H9 (cell line): ENCODE data around the gene NADK. TPM values are rescaled to one million over a fixed set of nuclear protein-coding genes. Genes with fewer than 3 reads are reported as not detected.

Experiments used
- DNase-seq: peaks from one replicate; pipeline ENCODE4 v3.0.0-alpha.2; 2017
- H2AFZ ChIP-seq: one replicate; pipeline ENCODE4 v1.6.1; 2013; ENCODE audit warnings: mild to moderate bottlenecking, low read length, control low read depth, moderate library complexity
- H2AK5ac ChIP-seq: 2 replicates; pipeline ENCODE4 v1.6.1; 2013; ENCODE audit warnings: low read length, control low read depth, mixed read lengths; ENCODE audit not compliant: insufficient read length
- H2BK120ac ChIP-seq: one replicate; pipeline ENCODE4 v1.6.1; 2013; ENCODE audit warnings: low read depth, mild to moderate bottlenecking, low read length, control low read depth, inconsistent platforms; ENCODE audit not compliant: poor library complexity, severe bottlenecking
- H2BK12ac ChIP-seq: 2 replicates; pipeline ENCODE4 v1.6.1; 2013; ENCODE audit warnings: low read length, control low read depth, mixed read lengths, low read depth; ENCODE audit not compliant: insufficient read length
- H2BK15ac ChIP-seq: 2 replicates; pipeline ENCODE4 v1.6.1; 2013; ENCODE audit warnings: low read depth, low read length, control low read depth
- H2BK20ac ChIP-seq: one replicate; pipeline ENCODE4 v1.6.1; 2013; ENCODE audit warnings: low read depth, mild to moderate bottlenecking, low read length, control low read depth, inconsistent platforms; ENCODE audit not compliant: poor library complexity, severe bottlenecking
- H2BK5ac ChIP-seq: 2 replicates; pipeline ENCODE4 v1.6.1; 2013; ENCODE audit warnings: low read length, control low read depth, mixed read lengths; ENCODE audit not compliant: insufficient read length
- H3K14ac ChIP-seq: 2 replicates; pipeline ENCODE4 v1.6.1; 2013; ENCODE audit warnings: low read length, control low read depth; ENCODE audit not compliant: insufficient read depth
- H3K18ac ChIP-seq: 2 replicates; pipeline ENCODE4 v1.6.1; 2013; ENCODE audit warnings: low read depth, mild to moderate bottlenecking, mixed read lengths, low read length, control low read depth; ENCODE audit not compliant: insufficient read length
- H3K23ac ChIP-seq: 2 replicates; pipeline ENCODE4 v1.6.1; 2013; ENCODE audit warnings: low read length, control low read depth, mixed read lengths, low read depth; ENCODE audit not compliant: insufficient read length
- H3K23me2 ChIP-seq: 2 replicates; pipeline ENCODE4 v1.6.1; 2013; ENCODE audit warnings: low read depth, mild to moderate bottlenecking, mixed read lengths, low read length, control low read depth; ENCODE audit not compliant: insufficient read length, poor library complexity, severe bottlenecking
- H3K27ac ChIP-seq: 2 replicates; pipeline ENCODE4 v1.5.1; 2013; ENCODE audit warnings: low read length, control low read depth, mixed read lengths, low read depth; ENCODE audit not compliant: insufficient read length
- H3K27me3 ChIP-seq: 2 replicates; pipeline ENCODE4 v1.6.1; 2013; ENCODE audit warnings: low read length, control low read depth, inconsistent platforms; ENCODE audit not compliant: insufficient read depth
- H3K4ac ChIP-seq: 2 replicates; pipeline ENCODE4 v1.6.1; 2013; ENCODE audit warnings: low read depth, mild to moderate bottlenecking, control low read depth, inconsistent platforms, low read length, moderate library complexity
- H3K4me1 ChIP-seq: 2 replicates; pipeline ENCODE4 v1.6.1; 2013; ENCODE audit warnings: low read length, control low read depth, inconsistent platforms; ENCODE audit not compliant: insufficient read depth
- H3K4me2 ChIP-seq: 2 replicates; pipeline ENCODE4 v1.6.1; 2013; ENCODE audit warnings: low read length, control low read depth, mixed read lengths; ENCODE audit not compliant: insufficient read length, insufficient read depth
- H3K56ac ChIP-seq: 2 replicates; pipeline ENCODE4 v1.6.1; 2013; ENCODE audit warnings: low read depth, mild to moderate bottlenecking, mixed read lengths, low read length, control low read depth; ENCODE audit not compliant: insufficient read length
- H3K79me1 ChIP-seq: 2 replicates; pipeline ENCODE4 v1.6.1; 2013; ENCODE audit warnings: low read depth, mild to moderate bottlenecking, moderate library complexity, low read length, control low read depth, inconsistent platforms; ENCODE audit not compliant: insufficient read depth, poor library complexity, severe bottlenecking
- H3K79me2 ChIP-seq: 2 replicates; pipeline ENCODE4 v1.6.1; 2013; ENCODE audit warnings: low read length, control low read depth, inconsistent platforms; ENCODE audit not compliant: insufficient read depth
- H3K9ac ChIP-seq: 2 replicates; pipeline ENCODE4 v1.6.1; 2013; ENCODE audit warnings: low read length, control low read depth, mixed read lengths; ENCODE audit not compliant: insufficient read length; ENCODE audit errors: extremely low read depth
- H3K9me3 ChIP-seq: one replicate; pipeline ENCODE4 v1.6.1; 2013; ENCODE audit warnings: low read depth, low read length, inconsistent platforms; ENCODE audit not compliant: control insufficient read depth
- H3T11ph ChIP-seq: one replicate; pipeline ENCODE4 v1.6.1; 2013; ENCODE audit warnings: mild to moderate bottlenecking, low read length, control low read depth, inconsistent platforms
- H4K20me1 ChIP-seq: one replicate; pipeline ENCODE4 v1.6.1; 2013; ENCODE audit not compliant: control insufficient read depth, insufficient read length, insufficient read depth
- H4K5ac ChIP-seq: 2 replicates; pipeline ENCODE4 v1.6.1; 2013; ENCODE audit warnings: low read depth, mild to moderate bottlenecking, mixed read lengths, low read length, control low read depth; ENCODE audit not compliant: insufficient read length
- H4K8ac ChIP-seq: replicated peaks from 2 replicates; pipeline ENCODE4 v1.6.1; 2013; ENCODE audit warnings: low read length, control low read depth, mixed read lengths, low read depth; ENCODE audit not compliant: insufficient read length
- H4K91ac ChIP-seq: 2 replicates; pipeline ENCODE4 v1.6.1; 2013; ENCODE audit warnings: low read depth, mild to moderate bottlenecking, moderate library complexity, mixed read lengths, low read length, control low read depth; ENCODE audit not compliant: insufficient read length
- H3K27ac Mint-ChIP-seq, 3 experiments: 2 replicates in 2 of 3; 3 replicates in 1 of 3; pipeline ENCODE4 v1.8.0; 2020 to 2021; ENCODE audit warnings: mixed read lengths in 3 of 3, mild to moderate bottlenecking in 1 of 3, moderate library complexity in 1 of 3
- H3K27me3 Mint-ChIP-seq: 2 replicates; pipeline ENCODE4 v1.8.0; 2021; ENCODE audit warnings: low read depth, mild to moderate bottlenecking, moderate library complexity, mixed read lengths
- H3K36me3 Mint-ChIP-seq, 3 experiments: 2 replicates in 2 of 3; 3 replicates in 1 of 3; pipeline ENCODE4 v1.8.0; 2020 to 2021; ENCODE audit warnings: low read depth in 3 of 3, mixed read lengths in 3 of 3; ENCODE audit not compliant: insufficient read depth in 1 of 3
- H3K4me1 Mint-ChIP-seq, 2 experiments: 2 replicates each; pipeline ENCODE4 v1.8.0; 2020; ENCODE audit warnings: mixed read lengths in 2 of 2
- H3K4me3 Mint-ChIP-seq, 2 experiments: 2 replicates in 1 of 2; 3 replicates in 1 of 2; pipeline ENCODE4 v1.8.0; 2020 to 2021; ENCODE audit warnings: mild to moderate bottlenecking in 2 of 2, mixed read lengths in 2 of 2, moderate library complexity in 1 of 2
- H3K9me3 Mint-ChIP-seq, 2 experiments: 2 replicates in 1 of 2; 3 replicates in 1 of 2; pipeline ENCODE4 v1.8.0; 2020; ENCODE audit warnings: mild to moderate bottlenecking in 2 of 2, mixed read lengths in 2 of 2, moderate library complexity in 1 of 2
- CTCF ChIP-seq: fragments of 200-600 bp; sonication (generic); conservative IDR thresholded peaks from 3 replicates; pipeline ENCODE4 v1.8.0; 2021; ENCODE audit warnings: antibody characterized with exemption, mild to moderate bottlenecking
- WGBS: extraction: QIAGEN DNeasy Blood & Tissue Kit; methylation state at CpG from one replicate; pipeline ENCODE4 v1.1.7; 2013; ENCODE audit warnings: missing lambda C conversion rate, low lambda C conversion rate, mixed read lengths; ENCODE audit not compliant: insufficient read length; ENCODE audit errors: extremely low coverage; 5-methylcytosine and 5-hydroxymethylcytosine counted together
- total RNA-seq: library from RNA; stranded (reverse); gene quantifications from 2 replicates; pipeline ENCODE4 v1.2.1, GENCODE V29; 2021

Gene NADK
- total RNA-seq, 1 experiment from 2014 or later, result 105 TPM

- no peak overlapping the region for H2AK5ac ChIP-seq
- no peak overlapping the region for H3K27ac ChIP-seq
- H3K4me1 ChIP-seq, result no peaks in the 10 kb centered on the region
- no peak overlapping the region for H3K18ac ChIP-seq
- no peak overlapping the region for H4K8ac ChIP-seq
- H3K27ac Mint-ChIP-seq, result peak overlapping the region; percentile 9 to 95 (median 68); a peak in 6 of 7 replicates
- no peaks in the 10 kb centered on the region for H3K23me2 ChIP-seq
- peaks cover 17 to 41% (median 40%) of the 10 kb centered on the region in 3 experiments; a peak in 6 of 7 replicates for H3K36me3 Mint-ChIP-seq
- no peaks in the 10 kb centered on the region for H4K20me1 ChIP-seq
- no peak for DNase-seq
- no peaks in the 10 kb centered on the region for H3K79me1 ChIP-seq
- H3K27me3 ChIP-seq, result no peaks in the 10 kb centered on the region
- H4K5ac ChIP-seq, result no peak overlapping the region
- H3K14ac ChIP-seq, result no peak overlapping the region
- H2BK15ac ChIP-seq, result no peak overlapping the region
- no peak overlapping the region for H3K4ac ChIP-seq
- H3K23ac ChIP-seq, result no peak overlapping the region
- no peak overlapping the region for H2AFZ ChIP-seq
- no peak overlapping the region for H2BK120ac ChIP-seq
- no peaks in the 10 kb centered on the region for H3K9me3 Mint-ChIP-seq
- H3K4me3 Mint-ChIP-seq, result no peak overlapping the region
- H3K79me2 ChIP-seq, result no peaks in the 10 kb centered on the region; the same call in 1 of the 2 replicates
- no peaks in the 10 kb centered on the region for H3K27me3 Mint-ChIP-seq
- no peak overlapping the region for H2BK20ac ChIP-seq
- peaks cover 20 to 21% of the 10 kb centered on the region in 2 experiments for H3K4me1 Mint-ChIP-seq
- H3K9ac ChIP-seq, result no peak overlapping the region
- no peak overlapping the region for H3T11ph ChIP-seq
- no peak overlapping the region for H3K56ac ChIP-seq
- no peak for TF ChIP-seq CTCF
- H2BK12ac ChIP-seq, result no peak overlapping the region
- H3K9me3 ChIP-seq, result no peaks in the 10 kb centered on the region
- no peak overlapping the region for H2BK5ac ChIP-seq
- H4K91ac ChIP-seq, result no peak overlapping the region
- no CpG with 5 or more reads among the region's 14 CpGs for WGBS
- H3K4me2 ChIP-seq, result no peak overlapping the region
Observed at GRCh38 chr1:1827089-1827848, 49.0 kb upstream of the NADK start.
